ENCODE measurements around the gene CPA1.

- no peak for TF ChIP-seq ZNF18 (tag by site-specific recombination; IDR thresholded peaks at IDR 0.05)
- no peak for TF ChIP-seq KLF1 (tag by site-specific recombination; IDR thresholded peaks at IDR 0.05)
- TF ChIP-seq REST (tag by site-specific recombination; IDR thresholded peaks at IDR 0.05), result no peak
- TF ChIP-seq, protein P1, sequence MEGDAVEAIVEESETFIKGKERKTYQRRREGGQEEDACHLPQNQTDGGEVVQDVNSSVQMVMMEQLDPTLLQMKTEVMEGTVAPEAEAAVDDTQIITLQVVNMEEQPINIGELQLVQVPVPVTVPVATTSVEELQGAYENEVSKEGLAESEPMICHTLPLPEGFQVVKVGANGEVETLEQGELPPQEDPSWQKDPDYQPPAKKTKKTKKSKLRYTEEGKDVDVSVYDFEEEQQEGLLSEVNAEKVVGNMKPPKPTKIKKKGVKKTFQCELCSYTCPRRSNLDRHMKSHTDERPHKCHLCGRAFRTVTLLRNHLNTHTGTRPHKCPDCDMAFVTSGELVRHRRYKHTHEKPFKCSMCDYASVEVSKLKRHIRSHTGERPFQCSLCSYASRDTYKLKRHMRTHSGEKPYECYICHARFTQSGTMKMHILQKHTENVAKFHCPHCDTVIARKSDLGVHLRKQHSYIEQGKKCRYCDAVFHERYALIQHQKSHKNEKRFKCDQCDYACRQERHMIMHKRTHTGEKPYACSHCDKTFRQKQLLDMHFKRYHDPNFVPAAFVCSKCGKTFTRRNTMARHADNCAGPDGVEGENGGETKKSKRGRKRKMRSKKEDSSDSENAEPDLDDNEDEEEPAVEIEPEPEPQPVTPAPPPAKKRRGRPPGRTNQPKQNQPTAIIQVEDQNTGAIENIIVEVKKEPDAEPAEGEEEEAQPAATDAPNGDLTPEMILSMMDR (tag by site-specific recombination; IDR thresholded peaks at IDR 0.05), result no peak
- TF ChIP-seq ZNF174 (tag by site-specific recombination; IDR thresholded peaks at IDR 0.05), result no peak
These were observed 13.1 kb upstream of the CPA1 start for GRCh38 chr7:130367088-130367755.

All from HEK293 (cell line).